Measurements from ENCODE around the gene GALNT18. TPM values are rescaled to one million over a fixed set of nuclear protein-coding genes. Genes with fewer than 3 reads are reported as not detected.

Gene GALNT18
- total and polyA plus RNA-seq, 2 experiments from 2014 or later = 4.3 to 10.8 TPM

DNA sequence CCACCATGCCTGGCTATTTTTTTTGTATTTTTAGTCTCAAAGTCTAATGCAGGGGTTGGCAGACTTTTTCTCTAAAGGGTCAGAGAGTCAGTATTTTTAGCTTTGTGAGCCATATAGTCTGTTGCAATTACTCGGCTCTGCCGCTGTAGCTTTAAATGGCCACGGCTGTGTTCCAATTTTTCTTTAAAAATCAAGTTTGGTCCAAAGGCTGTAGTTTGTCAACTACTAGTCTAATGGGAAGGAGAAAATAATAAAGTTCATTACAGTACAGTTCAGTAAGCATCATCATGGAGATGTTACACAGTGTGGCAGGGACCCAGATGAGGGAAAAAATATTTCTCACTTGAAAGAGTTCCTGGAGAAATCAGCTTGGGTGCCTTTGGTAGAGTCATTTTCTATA is 376.4 kb downstream of the GALNT18 start:
- Histone ChIP-seq H3K4me2 (no peak overlapping the region), H3K79me2 (replicated peaks; ENCODE audit: insufficient read depth) (no peaks in the 10 kb centered on the region), H3K9me2 (ENCODE audit: insufficient read depth) (no peaks in the 10 kb centered on the region), H2AFZ (no peak overlapping the region), H3K27ac (ENCODE audit: low read depth) (no peak overlapping the region), H3K4me1 (ENCODE audit: insufficient read depth) (peaks cover 12% of the 10 kb centered on the region; the same call in 1 of the 2 replicates), H3K36me3 (ENCODE audit: insufficient read depth) (no peaks in the 10 kb centered on the region), H3F3A (replicated peaks; ENCODE audit: low read depth) (no peaks in the 10 kb centered on the region), H4K20me1 (replicated peaks; ENCODE audit: insufficient read depth) (no peaks in the 10 kb centered on the region), H3K4me3 (no peak overlapping the region), H3K27me3 (ENCODE audit: insufficient read depth) (no peaks in the 10 kb centered on the region)
- TF ChIP-seq, protein P1, sequence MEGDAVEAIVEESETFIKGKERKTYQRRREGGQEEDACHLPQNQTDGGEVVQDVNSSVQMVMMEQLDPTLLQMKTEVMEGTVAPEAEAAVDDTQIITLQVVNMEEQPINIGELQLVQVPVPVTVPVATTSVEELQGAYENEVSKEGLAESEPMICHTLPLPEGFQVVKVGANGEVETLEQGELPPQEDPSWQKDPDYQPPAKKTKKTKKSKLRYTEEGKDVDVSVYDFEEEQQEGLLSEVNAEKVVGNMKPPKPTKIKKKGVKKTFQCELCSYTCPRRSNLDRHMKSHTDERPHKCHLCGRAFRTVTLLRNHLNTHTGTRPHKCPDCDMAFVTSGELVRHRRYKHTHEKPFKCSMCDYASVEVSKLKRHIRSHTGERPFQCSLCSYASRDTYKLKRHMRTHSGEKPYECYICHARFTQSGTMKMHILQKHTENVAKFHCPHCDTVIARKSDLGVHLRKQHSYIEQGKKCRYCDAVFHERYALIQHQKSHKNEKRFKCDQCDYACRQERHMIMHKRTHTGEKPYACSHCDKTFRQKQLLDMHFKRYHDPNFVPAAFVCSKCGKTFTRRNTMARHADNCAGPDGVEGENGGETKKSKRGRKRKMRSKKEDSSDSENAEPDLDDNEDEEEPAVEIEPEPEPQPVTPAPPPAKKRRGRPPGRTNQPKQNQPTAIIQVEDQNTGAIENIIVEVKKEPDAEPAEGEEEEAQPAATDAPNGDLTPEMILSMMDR (conservative IDR thresholded peaks at IDR 0.05; ENCODE audit: low read depth in 2 of 2) = no peak
- TF ChIP-seq ZNF331 (CRISPR knock-in tag; IDR thresholded peaks at IDR 0.05; ENCODE audit: low read depth) = no peak
- TF ChIP-seq, protein P2, sequence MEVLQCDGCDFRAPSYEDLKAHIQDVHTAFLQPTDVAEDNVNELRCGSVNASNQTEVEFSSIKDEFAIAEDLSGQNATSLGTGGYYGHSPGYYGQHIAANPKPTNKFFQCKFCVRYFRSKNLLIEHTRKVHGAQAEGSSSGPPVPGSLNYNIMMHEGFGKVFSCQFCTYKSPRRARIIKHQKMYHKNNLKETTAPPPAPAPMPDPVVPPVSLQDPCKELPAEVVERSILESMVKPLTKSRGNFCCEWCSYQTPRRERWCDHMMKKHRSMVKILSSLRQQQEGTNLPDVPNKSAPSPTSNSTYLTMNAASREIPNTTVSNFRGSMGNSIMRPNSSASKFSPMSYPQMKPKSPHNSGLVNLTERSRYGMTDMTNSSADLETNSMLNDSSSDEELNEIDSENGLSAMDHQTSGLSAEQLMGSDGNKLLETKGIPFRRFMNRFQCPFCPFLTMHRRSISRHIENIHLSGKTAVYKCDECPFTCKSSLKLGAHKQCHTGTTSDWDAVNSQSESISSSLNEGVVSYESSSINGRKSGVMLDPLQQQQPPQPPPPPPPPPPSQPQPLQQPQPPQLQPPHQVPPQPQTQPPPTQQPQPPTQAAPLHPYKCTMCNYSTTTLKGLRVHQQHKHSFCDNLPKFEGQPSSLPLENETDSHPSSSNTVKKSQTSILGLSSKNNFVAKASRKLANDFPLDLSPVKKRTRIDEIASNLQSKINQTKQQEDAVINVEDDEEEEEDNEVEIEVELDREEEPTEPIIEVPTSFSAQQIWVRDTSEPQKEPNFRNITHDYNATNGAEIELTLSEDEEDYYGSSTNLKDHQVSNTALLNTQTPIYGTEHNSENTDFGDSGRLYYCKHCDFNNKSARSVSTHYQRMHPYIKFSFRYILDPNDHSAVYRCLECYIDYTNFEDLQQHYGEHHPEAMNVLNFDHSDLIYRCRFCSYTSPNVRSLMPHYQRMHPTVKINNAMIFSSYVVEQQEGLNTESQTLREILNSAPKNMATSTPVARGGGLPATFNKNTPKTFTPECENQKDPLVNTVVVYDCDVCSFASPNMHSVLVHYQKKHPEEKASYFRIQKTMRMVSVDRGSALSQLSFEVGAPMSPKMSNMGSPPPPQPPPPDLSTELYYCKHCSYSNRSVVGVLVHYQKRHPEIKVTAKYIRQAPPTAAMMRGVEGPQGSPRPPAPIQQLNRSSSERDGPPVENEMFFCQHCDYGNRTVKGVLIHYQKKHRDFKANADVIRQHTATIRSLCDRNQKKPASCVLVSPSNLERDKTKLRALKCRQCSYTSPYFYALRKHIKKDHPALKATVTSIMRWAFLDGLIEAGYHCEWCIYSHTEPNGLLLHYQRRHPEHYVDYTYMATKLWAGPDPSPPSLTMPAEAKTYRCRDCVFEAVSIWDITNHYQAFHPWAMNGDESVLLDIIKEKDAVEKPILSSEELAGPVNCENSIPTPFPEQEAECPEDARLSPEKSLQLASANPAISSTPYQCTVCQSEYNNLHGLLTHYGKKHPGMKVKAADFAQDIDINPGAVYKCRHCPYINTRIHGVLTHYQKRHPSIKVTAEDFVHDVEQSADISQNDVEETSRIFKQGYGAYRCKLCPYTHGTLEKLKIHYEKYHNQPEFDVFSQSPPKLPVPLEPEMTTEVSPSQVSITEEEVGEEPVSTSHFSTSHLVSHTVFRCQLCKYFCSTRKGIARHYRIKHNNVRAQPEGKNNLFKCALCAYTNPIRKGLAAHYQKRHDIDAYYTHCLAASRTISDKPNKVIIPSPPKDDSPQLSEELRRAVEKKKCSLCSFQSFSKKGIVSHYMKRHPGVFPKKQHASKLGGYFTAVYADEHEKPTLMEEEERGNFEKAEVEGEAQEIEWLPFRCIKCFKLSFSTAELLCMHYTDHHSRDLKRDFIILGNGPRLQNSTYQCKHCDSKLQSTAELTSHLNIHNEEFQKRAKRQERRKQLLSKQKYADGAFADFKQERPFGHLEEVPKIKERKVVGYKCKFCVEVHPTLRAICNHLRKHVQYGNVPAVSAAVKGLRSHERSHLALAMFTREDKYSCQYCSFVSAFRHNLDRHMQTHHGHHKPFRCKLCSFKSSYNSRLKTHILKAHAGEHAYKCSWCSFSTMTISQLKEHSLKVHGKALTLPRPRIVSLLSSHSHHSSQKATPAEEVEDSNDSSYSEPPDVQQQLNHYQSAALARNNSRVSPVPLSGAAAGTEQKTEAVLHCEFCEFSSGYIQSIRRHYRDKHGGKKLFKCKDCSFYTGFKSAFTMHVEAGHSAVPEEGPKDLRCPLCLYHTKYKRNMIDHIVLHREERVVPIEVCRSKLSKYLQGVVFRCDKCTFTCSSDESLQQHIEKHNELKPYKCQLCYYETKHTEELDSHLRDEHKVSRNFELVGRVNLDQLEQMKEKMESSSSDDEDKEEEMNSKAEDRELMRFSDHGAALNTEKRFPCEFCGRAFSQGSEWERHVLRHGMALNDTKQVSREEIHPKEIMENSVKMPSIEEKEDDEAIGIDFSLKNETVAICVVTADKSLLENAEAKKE (CRISPR knock-in tag; IDR thresholded peaks at IDR 0.05) = no peak
- no peak for TF ChIP-seq ZNF114 (CRISPR knock-in tag; IDR thresholded peaks at IDR 0.05)
- TF ChIP-seq EZH2 (IDR thresholded peaks at IDR 0.05; ENCODE audit: low read depth, unreplicated experiment) = no peak
- TF ChIP-seq POLR2AphosphoS5 (IDR thresholded peaks at IDR 0.05; ENCODE audit: low read depth) = no peak
- TF ChIP-seq, protein P3, sequence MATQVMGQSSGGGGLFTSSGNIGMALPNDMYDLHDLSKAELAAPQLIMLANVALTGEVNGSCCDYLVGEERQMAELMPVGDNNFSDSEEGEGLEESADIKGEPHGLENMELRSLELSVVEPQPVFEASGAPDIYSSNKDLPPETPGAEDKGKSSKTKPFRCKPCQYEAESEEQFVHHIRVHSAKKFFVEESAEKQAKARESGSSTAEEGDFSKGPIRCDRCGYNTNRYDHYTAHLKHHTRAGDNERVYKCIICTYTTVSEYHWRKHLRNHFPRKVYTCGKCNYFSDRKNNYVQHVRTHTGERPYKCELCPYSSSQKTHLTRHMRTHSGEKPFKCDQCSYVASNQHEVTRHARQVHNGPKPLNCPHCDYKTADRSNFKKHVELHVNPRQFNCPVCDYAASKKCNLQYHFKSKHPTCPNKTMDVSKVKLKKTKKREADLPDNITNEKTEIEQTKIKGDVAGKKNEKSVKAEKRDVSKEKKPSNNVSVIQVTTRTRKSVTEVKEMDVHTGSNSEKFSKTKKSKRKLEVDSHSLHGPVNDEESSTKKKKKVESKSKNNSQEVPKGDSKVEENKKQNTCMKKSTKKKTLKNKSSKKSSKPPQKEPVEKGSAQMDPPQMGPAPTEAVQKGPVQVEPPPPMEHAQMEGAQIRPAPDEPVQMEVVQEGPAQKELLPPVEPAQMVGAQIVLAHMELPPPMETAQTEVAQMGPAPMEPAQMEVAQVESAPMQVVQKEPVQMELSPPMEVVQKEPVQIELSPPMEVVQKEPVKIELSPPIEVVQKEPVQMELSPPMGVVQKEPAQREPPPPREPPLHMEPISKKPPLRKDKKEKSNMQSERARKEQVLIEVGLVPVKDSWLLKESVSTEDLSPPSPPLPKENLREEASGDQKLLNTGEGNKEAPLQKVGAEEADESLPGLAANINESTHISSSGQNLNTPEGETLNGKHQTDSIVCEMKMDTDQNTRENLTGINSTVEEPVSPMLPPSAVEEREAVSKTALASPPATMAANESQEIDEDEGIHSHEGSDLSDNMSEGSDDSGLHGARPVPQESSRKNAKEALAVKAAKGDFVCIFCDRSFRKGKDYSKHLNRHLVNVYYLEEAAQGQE (IDR thresholded peaks at IDR 0.05; ENCODE audit: unreplicated experiment) = no peak
- TF ChIP-seq CREB1 (CRISPR knock-in tag; IDR thresholded peaks at IDR 0.05; ENCODE audit: low read depth) = no peak
- no peak for TF ChIP-seq EZH2phosphoT487 (IDR thresholded peaks at IDR 0.05; ENCODE audit: unreplicated experiment)
- no peak for TF ChIP-seq JUNB (IDR thresholded peaks at IDR 0.05; ENCODE audit: unreplicated experiment)
- TF ChIP-seq, protein P4, sequence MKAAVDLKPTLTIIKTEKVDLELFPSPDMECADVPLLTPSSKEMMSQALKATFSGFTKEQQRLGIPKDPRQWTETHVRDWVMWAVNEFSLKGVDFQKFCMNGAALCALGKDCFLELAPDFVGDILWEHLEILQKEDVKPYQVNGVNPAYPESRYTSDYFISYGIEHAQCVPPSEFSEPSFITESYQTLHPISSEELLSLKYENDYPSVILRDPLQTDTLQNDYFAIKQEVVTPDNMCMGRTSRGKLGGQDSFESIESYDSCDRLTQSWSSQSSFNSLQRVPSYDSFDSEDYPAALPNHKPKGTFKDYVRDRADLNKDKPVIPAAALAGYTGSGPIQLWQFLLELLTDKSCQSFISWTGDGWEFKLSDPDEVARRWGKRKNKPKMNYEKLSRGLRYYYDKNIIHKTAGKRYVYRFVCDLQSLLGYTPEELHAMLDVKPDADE (IDR thresholded peaks at IDR 0.05) = no peak
- Mint-ChIP-seq H3K4me3 (no peak overlapping the region), H3K9me3 (peaks cover 20% of the 10 kb centered on the region), H3K27me3 (ENCODE audit: insufficient read depth, low read depth, poor library complexity) (peaks cover 18% of the 10 kb centered on the region), H3K36me3 (ENCODE audit: low read depth) (peaks cover 14% of the 10 kb centered on the region), H3K4me1 (peaks cover 15% of the 10 kb centered on the region), H3K27ac (no peak overlapping the region)
- ATAC-seq (no peak), DNase-seq (ENCODE audit: low spot score) (no peak)
